Ovary (tissue), 9 donors: Measurements from ENCODE around the gene TLCD3A. TPM values are rescaled to one million over a fixed set of nuclear protein-coding genes. Genes with fewer than 3 reads are reported as not detected.
"Not testable (repeated sequence)": the region's sequence is repeated elsewhere in the genome, so short reads cannot be mapped to it uniquely, and the experiment has no call there.

Source experiments
- DNase-seq, 5 donors: peaks; one replicate each; pipeline ENCODE4 v3.0.0-alpha.2; 2019 to 2020
- H3K27ac ChIP-seq, 2 donors: fragments of 200-600 bp; one replicate each; pipeline versions ENCODE4 v1.5.1 to v1.8.0; 2019 to 2022
- H3K27me3 ChIP-seq: fragments of 200-600 bp; one replicate; pipeline ENCODE4 v1.8.0; 2022
- H3K36me3 ChIP-seq: fragments of 200-600 bp; sonication (generic); one replicate; pipeline ENCODE4 v1.5.1; 2019
- H3K4me1 ChIP-seq: one replicate; pipeline ENCODE4 v1.8.1; 2013; ENCODE audit warnings: mild to moderate bottlenecking, moderate library complexity; ENCODE audit not compliant: insufficient read depth
- H3K4me3 ChIP-seq: fragments of 200-600 bp; sonication (generic); one replicate; pipeline ENCODE4 v1.5.1; 2017
- H3K9me3 ChIP-seq, 2 donors: fragments of 200-600 bp in 1 of 2; sonication (generic) in 1 of 2; one replicate each; pipeline versions ENCODE4 v1.5.1 to v1.8.1; 2013 to 2019; ENCODE audit warnings: mild to moderate bottlenecking in 1 of 2, moderate library complexity in 1 of 2
- CTCF ChIP-seq, 3 donors: fragments of 450-650 bp in 2 of 3; fragments of 200-600 bp in 1 of 3; IDR thresholded peaks; one replicate each; pipeline versions ENCODE4 v1.5.1 to v1.8.0; 2016 to 2022; ENCODE audit warnings: antibody characterized with exemption in 3 of 3, mild to moderate bottlenecking in 1 of 3
- EP300 ChIP-seq: sonication (generic); formaldehyde crosslinking; IDR thresholded peaks from one replicate; pipeline ENCODE4 v1.6.1; 2017; ENCODE audit warnings: antibody characterized with exemption
- POLR2A ChIP-seq: fragments of 450-650 bp; IDR thresholded peaks from one replicate; pipeline ENCODE4 v1.6.1; 2017; ENCODE audit warnings: antibody characterized with exemption, mild to moderate bottlenecking, moderate library complexity
- WGBS, 3 donors: extraction: QIAGEN DNeasy Blood & Tissue Kit in 1 of 3; methylation state at CpG; one replicate each; pipeline versions ENCODE4 v1.1.5 to v1.1.7; 2013 to 2017; 5-methylcytosine and 5-hydroxymethylcytosine counted together
- intact Hi-C, 4 donors: fragments of 100-400 bp; cut with DNase I; formaldehyde crosslinking; loops; one replicate each; pipeline versions ENCODE4 v1.11.0 to v1.15.1; 2022 to 2023
- polyA plus RNA-seq, 2 donors: library from polyadenylated mRNA; stranded (reverse); fragments of 200-250 nt in 1 of 2; fragments of 350-450 nt in 1 of 2; fragmentation: Illumina TruSeq in 1 of 2; extraction: RNeasy Lipid Tissue Mini Kit (QIAGEN cat#74804) in 1 of 2; gene quantifications; one replicate each; pipeline ENCODE4 v1.2.3, GENCODE V29; 2013 to 2014
- total RNA-seq, 7 donors: library from RNA; depleted of rRNA in 2 of 7; stranded (reverse); fragments of >200 nt in 2 of 7; fragmentation: NEBNext Ultra II Directional in 3 of 7; extraction: Animal tissue kit (Norgen Biotek cat#: 25700) in 3 of 7; gene quantifications; one replicate each; pipeline versions ENCODE4 v1.1.0 to v1.2.4, GENCODE V29; 2016 to 2023
- donor health status: DM: no; HTN: no; CAD: no; lungs with moderate emphysema.
- donor health status: DM: no; HTN: no; CAD: no.
- donor health status: Bipolar disorder and iron deficiency.
- donor health status: DM: yes; HTN: yes; CAD: no.
- donor health status: DM: no; HTN: no; CAD: no.
- donor health status: DM: yes; HTN: yes; CAD: no.

The TLCD3A gene
- total and polyA plus RNA-seq, 9 donors, result 3.0 to 17.8 (median 13.1) TPM

GRCh38 chr17:753418-753817 is 21.0 kb downstream of the TLCD3A start:
- WGBS, 3 donors, result 86 to 88% (median 87%) methylated on average over 13 of the region's 13 CpGs
- Histone ChIP-seq H3K4me3 (no peak overlapping the region), H3K36me3 (no peaks in the 10 kb centered on the region), H3K27ac (no peak overlapping the region), H3K9me3 (no peaks in the 10 kb centered on the region), H3K4me1 (peaks cover 8% of the 10 kb centered on the region), H3K27me3 (no peaks in the 10 kb centered on the region)
- no peak for DNase-seq
- TF ChIP-seq POLR2A, result no peak
- TF ChIP-seq CTCF (IDR thresholded peaks at IDR 0.05), result no peak
- TF ChIP-seq EP300, result no peak
- intact Hi-C loops, result no loop called here

- intact Hi-C loops, H3K27ac ChIP-seq, H3K27me3 ChIP-seq, H3K9me3 ChIP-seq, H3K36me3 ChIP-seq, H3K4me3 ChIP-seq, H3K4me1 ChIP-seq, DNase-seq: not testable (repeated sequence)
- 91 to 96% (median 95%) methylated on average over 9 of the region's 9 CpGs for WGBS, 3 donors
Observed at GRCh38 chr17:755319-755961, 23.0 kb downstream of the TLCD3A start.

GRCh38 chr17:756010-756567 is 23.7 kb downstream of the TLCD3A start:
- intact Hi-C loops, H3K4me1 ChIP-seq, H3K27ac ChIP-seq, H3K36me3 ChIP-seq, DNase-seq, H3K4me3 ChIP-seq, H3K9me3 ChIP-seq, H3K27me3 ChIP-seq: not testable (repeated sequence)
- 51 to 67% (median 60%) methylated on average over 15 of the region's 15 CpGs for WGBS, 3 donors

GRCh38 chr17:759964-760363 is 27.6 kb downstream of the TLCD3A start:
- Histone ChIP-seq H3K9me3 (no peaks in the 10 kb centered on the region), H3K27me3 (no peaks in the 10 kb centered on the region), H3K27ac (no peak overlapping the region), H3K36me3 (no peaks in the 10 kb centered on the region), H3K4me1 (no peaks in the 10 kb centered on the region), H3K4me3 (no peak overlapping the region)
- intact Hi-C loops, result no loop called here
- TF ChIP-seq CTCF (IDR thresholded peaks at IDR 0.05), result no peak
- no peak for TF ChIP-seq EP300
- TF ChIP-seq POLR2A, result no peak
- DNase-seq, result no peak
- WGBS, 3 donors, result 68 to 81% (median 68%) methylated on average over 5 of the region's 5 CpGs

GRCh38 chr17:760371-760770 is 28.0 kb downstream of the TLCD3A start:
- Histone ChIP-seq H3K4me1 (no peaks in the 10 kb centered on the region), H3K4me3 (no peak overlapping the region), H3K27me3 (no peaks in the 10 kb centered on the region), H3K27ac (no peak overlapping the region), H3K36me3 (no peaks in the 10 kb centered on the region), H3K9me3 (no peaks in the 10 kb centered on the region)
- DNase-seq, result no peak
- intact Hi-C loops, result no loop called here
- WGBS, 3 donors, result 43 to 72% (median 54%) methylated on average over 9 of the region's 9 CpGs
- no peak for TF ChIP-seq EP300
- TF ChIP-seq POLR2A, result no peak
- no peak for TF ChIP-seq CTCF (IDR thresholded peaks at IDR 0.05)
